ENCODE data around the gene STX18.
"Not testable (repeated sequence)": the region's sequence is repeated elsewhere in the genome, so short reads cannot be mapped to it uniquely, and the experiment has no call there.

DNA sequence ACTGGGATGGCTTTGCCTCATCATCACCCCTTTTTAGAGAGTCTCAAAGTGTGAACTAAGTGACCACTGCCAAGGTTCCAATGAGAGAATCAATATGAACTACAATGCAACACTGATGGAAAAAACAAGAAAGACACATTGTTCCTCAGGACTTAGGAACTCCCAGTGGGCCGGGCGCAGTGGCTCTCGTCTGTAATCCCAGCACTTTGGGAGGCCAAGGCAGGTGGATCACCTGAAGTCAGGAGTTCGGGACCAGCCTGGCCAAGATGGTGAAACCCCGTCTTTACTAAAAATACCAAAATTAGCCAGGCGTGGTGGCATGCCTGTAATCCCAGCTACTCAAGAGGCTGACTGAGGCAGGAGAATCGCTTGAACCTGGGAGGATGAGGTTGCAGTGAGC, 119.7 kb downstream of the STX18 start:
- TF ChIP-seq POLR2A (IDR thresholded peaks at IDR 0.05): not testable (repeated sequence)
- TF ChIP-seq, protein P1, sequence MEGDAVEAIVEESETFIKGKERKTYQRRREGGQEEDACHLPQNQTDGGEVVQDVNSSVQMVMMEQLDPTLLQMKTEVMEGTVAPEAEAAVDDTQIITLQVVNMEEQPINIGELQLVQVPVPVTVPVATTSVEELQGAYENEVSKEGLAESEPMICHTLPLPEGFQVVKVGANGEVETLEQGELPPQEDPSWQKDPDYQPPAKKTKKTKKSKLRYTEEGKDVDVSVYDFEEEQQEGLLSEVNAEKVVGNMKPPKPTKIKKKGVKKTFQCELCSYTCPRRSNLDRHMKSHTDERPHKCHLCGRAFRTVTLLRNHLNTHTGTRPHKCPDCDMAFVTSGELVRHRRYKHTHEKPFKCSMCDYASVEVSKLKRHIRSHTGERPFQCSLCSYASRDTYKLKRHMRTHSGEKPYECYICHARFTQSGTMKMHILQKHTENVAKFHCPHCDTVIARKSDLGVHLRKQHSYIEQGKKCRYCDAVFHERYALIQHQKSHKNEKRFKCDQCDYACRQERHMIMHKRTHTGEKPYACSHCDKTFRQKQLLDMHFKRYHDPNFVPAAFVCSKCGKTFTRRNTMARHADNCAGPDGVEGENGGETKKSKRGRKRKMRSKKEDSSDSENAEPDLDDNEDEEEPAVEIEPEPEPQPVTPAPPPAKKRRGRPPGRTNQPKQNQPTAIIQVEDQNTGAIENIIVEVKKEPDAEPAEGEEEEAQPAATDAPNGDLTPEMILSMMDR (IDR thresholded peaks at IDR 0.05): not testable (repeated sequence)
